GM21576 (cell line): ENCODE data around the gene SYT6.

Experiments used
- ATAC-seq: cut with Tn5 transposase; IDR thresholded peaks from one replicate; pipeline ENCODE4 v1.9.1; 2021; ENCODE audit warnings: mild to moderate bottlenecking, moderate library complexity; ENCODE audit not compliant: unreplicated experiment

The SYT6 gene, protein sequence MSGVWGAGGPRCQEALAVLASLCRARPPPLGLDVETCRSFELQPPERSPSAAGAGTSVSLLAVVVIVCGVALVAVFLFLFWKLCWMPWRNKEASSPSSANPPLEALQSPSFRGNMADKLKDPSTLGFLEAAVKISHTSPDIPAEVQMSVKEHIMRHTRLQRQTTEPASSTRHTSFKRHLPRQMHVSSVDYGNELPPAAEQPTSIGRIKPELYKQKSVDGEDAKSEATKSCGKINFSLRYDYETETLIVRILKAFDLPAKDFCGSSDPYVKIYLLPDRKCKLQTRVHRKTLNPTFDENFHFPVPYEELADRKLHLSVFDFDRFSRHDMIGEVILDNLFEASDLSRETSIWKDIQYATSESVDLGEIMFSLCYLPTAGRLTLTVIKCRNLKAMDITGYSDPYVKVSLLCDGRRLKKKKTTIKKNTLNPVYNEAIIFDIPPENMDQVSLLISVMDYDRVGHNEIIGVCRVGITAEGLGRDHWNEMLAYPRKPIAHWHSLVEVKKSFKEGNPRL

GRCh38 chr1:114153261-114154145 is at the start of gene SYT6:
SYT6 (minus strand) TSS chr1:114153869; CDS start chr1:114153772, 97 bp downstream.
- ATAC-seq, result no peak

- no peak for ATAC-seq
These were observed 47.8 kb upstream of the SYT6 start for GRCh38 chr1:114201486-114201885.

DNA sequence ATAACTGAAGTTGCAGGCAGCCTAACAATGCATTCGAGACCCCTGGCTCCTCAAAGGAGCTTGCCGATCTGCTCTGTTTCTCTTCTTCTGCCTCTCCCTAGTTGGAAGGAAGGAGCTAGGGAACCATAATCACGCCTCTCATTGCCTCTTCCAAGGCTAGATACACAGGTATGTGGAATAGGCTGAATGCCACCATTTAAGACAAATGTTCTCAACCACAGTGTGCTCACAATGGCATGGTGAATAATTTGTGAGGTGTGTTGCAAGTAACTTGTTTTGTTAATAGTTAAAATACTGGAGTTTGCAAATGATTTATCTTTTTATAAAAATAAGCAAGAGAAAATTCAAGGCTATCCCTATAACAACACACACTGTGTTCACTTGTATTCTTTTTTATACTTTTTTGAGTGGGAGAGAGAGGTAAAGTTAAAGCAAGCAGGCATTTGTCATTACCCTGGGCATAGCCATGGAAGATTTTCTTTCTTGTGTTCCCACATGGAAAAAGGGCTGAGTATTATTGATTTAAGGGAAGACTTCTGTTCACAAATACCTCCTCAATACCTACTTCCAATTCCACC is 45.4 kb upstream of the SYT6 start:
- ATAC-seq, result no peak

DNA sequence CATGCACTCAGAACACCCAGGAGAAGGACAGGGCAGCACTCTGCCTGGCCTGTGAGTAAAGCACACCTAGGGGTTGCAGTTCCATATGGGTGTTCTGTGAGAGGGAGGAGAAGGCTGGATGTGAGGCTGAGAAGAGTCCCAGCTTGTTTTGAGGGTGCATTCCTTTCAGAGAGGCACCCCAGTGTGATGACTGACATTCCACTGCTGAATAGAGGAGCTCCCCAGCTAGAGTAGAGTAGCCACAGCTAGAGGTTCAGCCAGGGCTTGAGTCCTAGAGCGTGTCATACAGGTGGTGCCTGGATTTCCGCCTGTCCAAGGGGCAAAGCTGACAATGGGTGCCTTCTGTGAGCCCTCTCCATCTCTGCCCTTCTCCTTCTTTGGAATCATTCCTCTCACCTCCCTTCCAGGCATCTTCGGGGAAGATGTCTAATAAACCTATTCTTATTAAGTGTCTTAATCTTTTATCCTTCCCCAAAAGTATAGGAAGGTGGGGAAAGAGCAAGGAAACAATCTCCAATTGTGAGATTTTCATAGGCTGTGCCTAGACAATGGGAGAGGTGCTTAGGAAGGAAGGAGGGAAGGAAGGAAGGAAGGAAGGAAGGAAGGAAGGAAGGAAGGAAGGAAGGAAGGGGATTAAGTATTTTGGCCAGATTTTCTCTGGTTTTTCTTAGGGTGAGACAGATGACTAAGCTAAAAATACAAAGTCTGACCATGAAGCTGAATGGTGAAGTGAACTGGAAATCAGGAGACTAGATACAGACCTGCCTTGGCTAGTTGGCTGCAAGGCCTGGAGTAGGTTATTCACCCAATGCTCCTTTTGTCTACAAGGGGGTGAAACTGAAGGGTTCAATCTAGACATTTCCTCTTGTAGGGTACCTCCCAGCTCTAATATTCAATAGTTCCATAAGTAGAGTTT is 43.6 kb upstream of the SYT6 start:
- ATAC-seq, result no peak

GRCh38 chr1:114195819-114196218 is 42.1 kb upstream of the SYT6 start:
- no peak for ATAC-seq

DNA sequence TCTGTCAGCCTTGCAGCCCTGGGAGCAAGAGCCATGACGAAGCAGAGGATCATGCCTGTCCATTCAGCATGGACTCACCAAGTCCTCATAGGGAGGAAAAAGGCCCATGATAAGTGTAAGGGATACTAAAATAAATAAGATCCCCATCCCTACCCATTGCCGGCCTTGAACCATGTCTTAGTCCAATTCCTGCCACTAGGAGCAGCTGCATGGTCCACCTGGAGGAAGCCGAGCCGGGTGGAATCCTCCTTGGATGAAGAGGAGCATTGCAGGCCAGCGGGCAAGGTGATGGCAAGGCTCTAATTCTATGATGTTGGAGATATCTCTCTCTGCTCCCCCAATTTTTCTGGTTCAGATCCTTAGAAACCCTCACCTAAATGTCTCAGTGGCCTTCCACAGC is 38.7 kb upstream of the SYT6 start:
- ATAC-seq, result no peak

DNA sequence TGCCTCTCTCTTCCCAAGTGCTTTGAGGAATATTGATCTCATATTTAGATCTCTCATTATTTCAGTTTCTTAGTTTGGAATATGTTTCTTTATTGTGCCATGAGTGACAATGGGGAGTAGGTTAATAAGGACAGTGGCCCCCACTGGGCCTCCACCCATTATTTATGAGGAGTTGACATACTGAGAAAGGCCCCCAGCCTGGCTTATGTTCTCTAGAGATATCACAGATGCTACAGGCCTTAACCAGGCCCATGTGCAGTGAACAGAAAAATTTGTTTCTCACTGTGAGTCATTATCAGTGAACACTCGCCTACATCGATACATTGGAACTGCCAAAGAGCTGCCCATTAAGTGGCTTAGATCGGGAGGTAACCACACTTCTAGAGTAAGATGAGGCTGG is 35.7 kb upstream of the SYT6 start:
- ATAC-seq, result no peak

- ATAC-seq, result no peak
These were observed 27.7 kb upstream of the SYT6 start for GRCh38 chr1:114181356-114181755.

DNA sequence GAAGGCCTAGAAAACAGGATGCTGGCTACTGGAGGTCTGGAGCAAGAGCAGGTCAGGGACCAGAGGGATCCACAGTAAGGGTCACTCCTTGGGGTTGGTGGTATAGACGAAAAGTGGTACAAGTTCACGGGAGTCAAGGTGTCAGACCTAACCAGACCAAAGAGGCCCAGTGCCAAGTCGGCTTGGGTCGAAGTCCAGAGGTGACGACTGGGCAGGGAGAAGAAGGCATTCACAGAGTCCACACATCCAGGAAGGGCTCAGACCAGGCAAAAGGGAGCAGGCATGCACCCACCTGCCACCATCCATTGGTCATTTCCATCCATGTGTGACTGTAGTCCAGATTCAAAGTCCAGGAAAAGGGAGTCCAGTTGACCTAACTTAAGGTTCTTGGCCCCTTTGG is 27.1 kb upstream of the SYT6 start:
- no peak for ATAC-seq

GRCh38 chr1:114178936-114179335 is 25.3 kb upstream of the SYT6 start:
- ATAC-seq, result no peak

DNA sequence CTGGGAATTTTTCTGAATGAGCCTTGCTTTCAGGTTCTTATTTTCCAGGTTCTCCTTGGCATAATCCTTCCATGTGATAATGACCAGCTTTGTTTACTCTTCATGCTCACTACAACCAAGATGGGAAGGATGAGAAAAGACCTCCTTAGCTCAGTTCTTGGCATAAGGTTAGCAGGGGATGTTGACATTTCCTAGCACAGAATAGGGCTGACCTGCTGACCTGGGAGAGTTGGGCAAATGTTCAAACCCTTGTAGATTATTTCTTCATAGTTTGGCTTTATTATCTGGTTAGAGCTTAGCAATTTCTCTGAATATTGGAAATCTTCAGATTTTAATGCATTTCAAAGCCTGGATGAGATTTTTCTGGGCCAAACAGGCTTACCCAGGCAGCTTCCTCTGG is 23.6 kb upstream of the SYT6 start:
- ATAC-seq, result no peak

GRCh38 chr1:114176366-114176765 is 22.7 kb upstream of the SYT6 start:
- ATAC-seq, result no peak

DNA sequence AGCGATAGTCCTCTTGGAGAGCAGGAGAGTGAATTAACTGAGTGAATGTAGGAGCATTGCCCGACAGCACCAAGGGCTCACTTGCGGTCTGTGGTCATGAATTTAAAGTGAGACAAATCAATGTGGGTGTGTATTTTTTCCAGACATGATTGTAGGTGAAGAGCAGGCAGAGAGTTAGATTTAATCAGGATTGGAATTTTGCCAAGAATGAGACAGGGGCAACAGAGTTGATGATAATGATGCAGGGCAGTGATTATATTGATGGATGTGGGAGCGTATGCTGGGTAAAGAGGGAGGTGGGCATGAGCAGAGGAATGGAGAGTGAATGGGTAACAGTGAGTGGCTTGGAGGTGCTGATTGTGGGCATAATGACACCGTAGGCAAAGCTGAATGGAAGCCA is 20.0 kb upstream of the SYT6 start:
- no peak for ATAC-seq

GRCh38 chr1:114169509-114169908 is 15.8 kb upstream of the SYT6 start:
- no peak for ATAC-seq

GRCh38 chr1:114167226-114167625 is 13.6 kb upstream of the SYT6 start:
- no peak for ATAC-seq

GRCh38 chr1:114164840-114165543 is 11.3 kb upstream of the SYT6 start:
- no peak for ATAC-seq

DNA sequence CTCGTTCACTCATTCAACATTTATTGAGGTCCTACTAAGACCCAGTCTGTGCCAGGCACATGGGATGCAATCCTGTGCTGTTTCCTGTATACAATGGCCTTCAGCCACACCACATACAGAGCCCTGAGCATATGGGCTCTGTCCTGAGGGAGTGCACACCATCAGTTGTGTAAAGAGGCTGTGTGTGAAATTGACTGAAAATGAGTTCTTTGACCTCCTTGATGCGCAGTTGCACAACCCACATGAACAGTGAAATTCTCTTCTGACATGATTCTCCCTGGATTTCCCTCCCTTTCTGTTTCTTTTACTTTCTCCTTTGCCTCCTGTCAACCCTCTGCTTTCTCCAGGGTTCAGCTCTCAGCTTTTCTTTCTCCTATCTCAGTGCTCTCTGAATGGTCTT is 6.3 kb upstream of the SYT6 start:
- no peak for ATAC-seq

GRCh38 chr1:114157275-114157660 is 3.6 kb upstream of the SYT6 start:
- no peak for ATAC-seq

DNA sequence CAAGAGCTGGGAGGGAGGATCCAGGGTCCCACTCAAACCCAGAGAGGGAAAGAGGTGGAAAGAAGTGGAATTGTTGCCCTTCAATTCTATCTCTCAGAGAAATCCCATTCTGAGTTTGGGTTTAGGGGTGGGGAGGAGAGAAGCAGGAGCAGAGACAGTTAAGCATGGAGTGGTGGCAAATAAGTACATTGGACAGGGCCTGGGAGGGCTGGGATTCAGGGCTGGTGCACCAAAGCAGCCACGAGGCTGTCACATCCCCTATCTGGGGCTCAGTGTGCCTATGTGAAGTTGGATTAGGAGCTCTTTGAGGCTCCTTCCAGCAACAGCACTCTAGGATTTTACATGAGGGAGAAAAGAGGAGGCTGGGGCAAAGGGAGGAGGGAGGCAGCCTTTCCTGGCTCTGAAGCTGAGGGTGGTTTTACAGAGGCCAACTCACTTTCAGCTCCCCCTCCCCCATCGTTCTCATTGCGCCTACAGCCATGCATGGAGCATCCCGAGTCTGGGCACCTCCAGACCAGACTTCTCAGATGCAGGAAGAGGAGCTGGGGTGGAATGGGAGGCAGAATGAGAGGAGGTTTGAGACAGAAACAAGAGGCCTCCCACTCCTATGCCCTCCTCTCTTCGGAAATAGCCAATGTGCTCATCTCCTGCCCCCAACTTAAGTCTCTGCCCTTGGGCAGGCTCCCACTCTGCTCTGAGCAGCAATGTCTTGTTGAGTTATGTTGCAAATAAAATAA is 3.0 kb upstream of the SYT6 start:
- no peak for ATAC-seq
